ENCODE results near the gene AGBL4.
A peak's percentile ranks its signal among the peaks of the same experiment; 100 is the strongest.

Gene AGBL4

DNA sequence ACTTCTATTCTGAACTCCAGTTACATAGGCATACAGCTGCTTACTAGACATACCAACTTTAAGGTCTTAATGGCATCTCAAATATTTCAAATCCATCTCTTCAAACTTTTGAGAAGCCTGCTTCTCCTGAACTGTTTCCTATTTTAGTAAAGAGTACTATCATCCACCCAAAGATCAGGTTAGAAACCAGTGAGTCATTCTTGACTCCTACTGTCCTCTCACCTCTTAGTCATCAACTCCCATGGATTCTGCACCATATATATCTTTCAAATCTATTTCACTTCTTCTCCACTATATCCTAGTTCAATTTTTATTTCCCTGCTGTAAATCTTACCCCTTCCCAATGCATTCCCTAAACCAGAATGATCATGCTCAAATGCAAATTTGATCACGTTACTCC lies 1228.9 kb downstream of the AGBL4 start:
- no peak for DNase-seq

DNA sequence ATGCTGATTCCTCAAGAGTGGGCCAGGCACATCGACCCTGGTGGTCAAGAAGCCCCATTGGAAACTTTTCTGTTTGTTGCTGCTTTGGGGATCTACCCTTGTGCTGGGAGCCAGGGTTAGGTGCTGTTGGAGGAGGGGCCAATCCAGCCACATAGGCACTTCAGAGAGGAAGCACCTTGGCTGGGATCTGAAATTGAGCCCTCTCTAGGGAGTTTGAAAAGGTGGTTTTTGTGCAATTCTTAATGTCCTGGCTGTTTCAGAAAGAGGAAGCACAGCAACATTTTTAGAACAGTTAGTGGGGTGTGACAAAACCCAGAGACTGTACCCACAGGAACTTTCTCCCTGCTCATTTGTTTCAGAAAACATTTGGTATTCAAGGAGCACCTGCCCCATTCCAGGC lies 1229.9 kb downstream of the AGBL4 start:
- no peak for DNase-seq

DNA sequence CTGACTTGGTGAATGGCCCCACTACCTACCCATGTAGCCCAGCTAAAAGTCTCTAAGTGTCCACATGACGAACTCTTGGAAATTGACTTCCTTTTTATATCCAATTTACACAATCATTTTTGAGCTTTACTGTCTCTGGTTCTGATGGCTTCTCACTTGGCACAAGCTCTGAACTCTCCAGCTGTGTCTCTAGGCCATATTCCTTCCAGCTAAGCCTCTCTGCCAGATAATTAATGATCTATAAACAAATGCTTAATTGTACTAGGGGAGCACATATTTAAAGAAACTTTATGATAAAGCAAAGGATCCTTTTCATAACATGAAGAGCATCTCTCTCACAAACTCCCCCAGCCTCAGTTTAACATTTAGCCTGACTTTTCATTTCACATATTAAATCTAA lies 1230.8 kb downstream of the AGBL4 start:
- DNase-seq: no peak

DNA sequence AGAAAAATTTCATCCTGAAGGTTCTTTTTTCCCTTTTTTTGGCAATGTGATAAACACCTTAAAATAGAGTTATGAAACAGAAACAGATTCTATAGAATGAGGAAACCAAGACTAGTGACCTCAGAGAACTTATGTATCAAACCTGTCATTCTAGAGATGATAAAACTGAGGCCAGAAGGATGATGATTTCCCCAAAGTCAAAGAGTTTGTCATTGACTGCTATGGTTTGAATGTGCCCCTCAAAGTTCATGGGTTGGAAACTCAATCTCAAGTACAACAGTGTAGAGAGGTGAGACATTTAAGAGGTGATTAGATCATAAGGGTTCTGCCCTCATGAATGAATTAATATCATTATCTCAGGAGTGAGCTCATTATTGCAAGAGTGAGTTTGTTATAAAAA lies 1233.4 kb downstream of the AGBL4 start:
- no peak for DNase-seq

DNA sequence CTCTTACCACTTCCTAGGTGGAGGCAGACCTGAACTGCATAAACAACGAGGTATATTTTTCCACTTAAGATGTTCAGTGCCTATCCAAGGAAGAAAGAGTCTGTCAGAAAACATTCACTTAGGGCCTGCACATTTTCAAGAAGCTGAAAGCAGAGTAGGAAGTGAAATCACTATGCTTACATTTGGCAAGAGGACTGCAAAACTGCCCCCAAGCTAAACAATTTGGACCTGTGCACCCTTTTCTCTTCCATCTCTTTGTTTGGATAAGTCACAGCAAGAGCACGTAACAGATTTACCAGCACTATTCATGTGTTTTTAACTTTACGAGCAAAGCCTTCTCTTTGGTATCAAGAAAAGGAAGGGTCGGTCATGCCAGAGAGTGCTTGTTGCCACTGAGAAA lies 1233.9 kb downstream of the AGBL4 start:
- no peak for DNase-seq

DNA sequence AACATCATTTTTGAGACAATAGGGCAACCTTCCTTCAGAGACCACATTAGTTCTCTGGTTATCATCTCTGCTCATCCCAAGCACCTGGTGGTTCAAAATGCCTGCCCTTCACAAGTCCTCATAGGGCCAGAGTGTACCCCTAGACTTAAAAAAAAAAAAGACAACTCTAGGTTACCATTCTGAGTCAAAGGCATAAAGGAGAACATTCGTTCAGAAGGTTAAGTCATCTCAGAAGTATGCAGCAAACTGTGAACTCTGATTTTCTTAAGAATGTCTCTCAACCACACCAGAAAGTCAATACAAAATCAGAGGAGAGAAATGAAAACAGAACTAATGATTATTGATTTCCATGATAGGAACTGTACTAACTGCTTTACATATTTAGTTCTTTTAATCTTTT lies 1237.9 kb downstream of the AGBL4 start:
- no peak for DNase-seq

DNA sequence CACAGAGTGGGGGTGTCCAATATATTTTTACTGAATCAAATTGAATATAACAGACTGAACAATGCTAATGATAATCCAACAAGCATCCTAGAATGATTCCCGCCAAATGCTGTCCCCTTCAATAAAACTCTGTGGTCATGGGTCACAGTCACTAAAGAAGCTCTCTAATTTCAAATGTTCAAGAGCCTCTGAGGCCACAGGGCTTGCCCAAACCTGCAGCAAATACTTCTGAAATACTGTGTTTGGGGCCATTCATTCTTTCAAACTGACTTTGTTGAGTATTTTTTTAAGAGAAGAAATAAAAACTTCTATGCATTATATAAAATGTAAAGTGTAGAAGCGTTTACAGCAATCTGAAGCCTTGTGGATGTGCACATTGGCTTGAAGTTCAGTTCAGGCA lies 1239.5 kb downstream of the AGBL4 start:
- DNase-seq: no peak

DNA sequence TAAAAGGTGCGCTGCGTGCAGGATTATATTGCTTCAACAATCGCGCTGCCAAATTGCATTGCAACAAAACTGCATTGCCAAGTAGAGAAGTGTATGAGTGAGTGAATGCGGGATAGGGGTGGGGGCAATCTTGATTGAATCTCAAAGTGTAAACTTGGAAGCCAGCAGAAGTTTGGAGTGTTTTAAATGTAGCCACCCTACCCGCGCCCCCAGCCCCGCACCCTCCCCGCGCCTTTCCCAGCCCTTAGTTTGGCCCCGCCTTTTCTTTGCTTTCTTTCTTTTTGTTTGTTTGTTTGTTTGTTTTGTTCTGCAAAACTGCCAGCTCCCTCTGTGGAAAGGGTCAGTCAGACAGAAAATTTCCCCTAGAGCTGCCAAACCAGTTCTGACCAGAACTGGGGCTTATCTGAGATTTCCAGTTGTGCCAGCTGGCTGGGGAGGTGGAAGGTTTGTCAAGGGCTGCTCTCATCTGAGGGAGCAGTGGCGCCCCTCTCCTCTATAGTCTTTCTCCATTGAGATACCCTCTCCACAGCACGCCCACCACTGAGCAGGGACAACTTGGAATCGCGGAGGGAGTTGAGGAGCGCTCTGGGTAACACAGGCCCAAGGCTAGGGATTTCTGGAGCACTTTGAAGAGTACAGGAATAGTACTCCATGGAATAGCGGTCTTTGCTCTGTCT lies 1246.4 kb downstream of the AGBL4 start:
- no peak for DNase-seq

DNA sequence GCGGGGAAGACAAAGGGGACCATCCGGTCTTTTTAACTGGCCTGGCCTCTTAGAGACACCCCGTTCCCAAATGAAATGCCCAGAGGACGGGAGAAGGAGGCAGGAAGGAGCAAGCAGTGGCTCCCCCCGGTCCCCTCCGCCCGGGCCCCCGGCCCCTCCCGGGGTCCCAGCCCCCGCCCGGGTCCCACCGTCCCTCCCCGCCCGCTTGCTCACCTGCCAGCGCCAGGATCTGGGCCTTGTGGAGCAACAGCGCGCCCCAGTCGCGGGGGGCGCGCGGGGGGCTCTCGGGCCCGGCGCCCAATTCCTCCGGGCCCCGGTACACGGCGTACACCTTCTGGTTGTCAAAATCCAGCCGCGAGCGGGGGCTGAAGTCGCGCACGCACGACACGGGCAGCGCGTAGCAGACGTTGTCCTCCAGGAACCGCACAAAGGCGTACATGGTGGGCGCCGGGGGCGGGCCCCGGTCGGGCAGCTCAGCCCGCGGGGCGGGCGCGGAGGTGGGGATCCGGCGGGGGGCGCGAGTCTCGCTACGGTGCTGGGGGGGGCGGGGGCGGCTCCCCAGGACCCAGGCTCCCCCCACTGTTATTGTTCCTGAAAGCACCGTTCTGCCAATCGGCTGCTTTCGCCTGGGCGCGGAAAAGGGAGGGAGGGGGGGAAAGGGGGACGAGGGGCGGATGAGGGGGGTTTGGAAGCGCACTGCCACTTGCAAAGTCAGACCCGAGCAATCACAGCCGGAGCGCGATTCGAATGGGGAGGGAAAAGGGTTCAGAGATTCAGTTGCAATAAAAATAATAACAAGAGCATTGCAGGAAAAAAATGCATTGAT lies 1247.1 kb downstream of the AGBL4 start, which contains the start of gene BEND5:
Gene BEND5 (minus strand): TSS at position 499 of the 826 bp plus-strand sequence. CDS start 60 bp downstream, at position 439.
- DNase-seq: peak; percentile 41

DNA sequence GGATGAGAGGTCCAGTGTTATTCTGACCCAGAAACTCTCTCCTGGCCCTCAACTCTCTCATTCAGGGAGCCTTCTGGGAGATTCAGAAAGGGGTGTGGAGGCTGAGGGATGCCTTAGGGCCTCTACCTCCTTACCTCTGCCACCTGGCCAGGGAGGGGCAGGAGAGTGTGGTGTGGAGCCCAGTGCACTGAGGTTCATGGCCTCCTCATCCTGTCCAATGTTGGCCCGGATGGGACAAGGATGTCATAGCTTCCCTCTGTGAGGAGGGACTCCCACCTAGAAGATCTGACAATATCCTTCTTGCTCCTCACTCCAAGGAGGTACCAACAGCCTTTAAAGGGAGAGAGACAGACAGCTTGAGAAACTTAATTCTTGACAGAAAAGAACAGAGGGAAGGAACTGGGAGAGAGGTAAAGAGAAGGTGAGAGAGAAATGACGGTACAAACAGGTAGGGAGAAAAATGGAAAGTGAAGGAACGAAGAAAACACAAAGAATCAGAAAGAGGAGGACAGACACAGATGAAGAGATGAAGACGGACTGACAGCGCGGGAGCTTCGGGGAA lies 1247.8 kb downstream of the AGBL4 start:
- DNase-seq: no peak

DNA sequence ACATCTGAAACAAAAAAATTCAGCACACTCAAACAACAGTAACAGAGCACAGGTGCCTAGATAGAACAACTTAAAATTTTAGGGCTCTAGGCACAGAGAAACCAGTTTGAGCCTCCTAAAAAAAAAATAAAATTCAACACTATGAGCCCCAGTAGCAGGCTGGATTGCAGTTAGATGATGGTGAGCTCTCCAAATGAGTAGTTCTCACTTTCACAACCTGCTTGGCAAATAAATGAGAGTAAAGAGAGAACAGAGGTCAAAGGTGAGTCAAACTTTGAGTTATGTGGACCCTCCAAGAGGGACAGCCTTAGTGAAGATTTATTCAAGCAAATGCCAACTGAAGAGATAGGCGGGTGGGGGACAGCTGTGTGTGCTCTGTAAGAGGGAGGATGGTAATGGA lies 1250.6 kb downstream of the AGBL4 start:
- DNase-seq: no peak

DNA sequence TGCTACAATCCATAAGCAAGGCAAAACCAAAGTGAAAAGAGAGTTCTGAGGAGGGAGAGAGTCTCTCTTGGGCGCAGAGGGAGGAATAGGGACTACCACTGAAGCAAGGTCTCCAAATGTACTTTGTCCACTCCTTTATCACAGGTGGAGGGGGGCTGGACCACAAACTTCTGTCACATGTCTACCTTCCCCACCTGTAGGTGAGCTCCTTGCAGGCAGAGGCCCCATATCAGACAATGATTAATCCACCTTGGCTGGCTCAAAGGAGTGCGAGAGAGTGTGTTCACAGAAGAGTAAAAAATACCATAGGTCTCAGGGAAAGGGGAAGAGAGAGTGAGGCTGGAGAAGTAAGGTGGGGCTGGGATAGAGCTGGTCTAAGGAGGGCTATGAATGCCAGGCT lies 1251.5 kb downstream of the AGBL4 start:
- DNase-seq: no peak

DNA sequence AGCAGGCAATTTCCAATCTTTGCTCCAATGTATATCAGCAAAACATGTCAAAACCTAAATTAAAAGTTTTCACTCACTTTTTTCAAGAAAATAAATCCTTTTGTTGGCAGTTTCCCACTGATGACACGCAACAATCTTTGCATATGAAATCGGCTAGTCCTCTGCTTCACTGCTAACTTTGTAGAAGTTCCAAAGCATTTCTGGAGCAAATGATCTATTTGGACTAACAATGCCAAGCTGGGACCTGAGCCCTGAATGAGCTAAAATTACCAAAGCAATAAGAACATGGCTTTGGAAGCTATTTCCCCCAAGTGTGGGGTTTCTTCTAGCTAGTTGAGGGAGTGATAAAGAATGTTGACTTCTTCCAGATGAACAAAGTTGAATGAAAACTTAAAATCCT lies 1252.2 kb downstream of the AGBL4 start:
- no peak for DNase-seq

DNA sequence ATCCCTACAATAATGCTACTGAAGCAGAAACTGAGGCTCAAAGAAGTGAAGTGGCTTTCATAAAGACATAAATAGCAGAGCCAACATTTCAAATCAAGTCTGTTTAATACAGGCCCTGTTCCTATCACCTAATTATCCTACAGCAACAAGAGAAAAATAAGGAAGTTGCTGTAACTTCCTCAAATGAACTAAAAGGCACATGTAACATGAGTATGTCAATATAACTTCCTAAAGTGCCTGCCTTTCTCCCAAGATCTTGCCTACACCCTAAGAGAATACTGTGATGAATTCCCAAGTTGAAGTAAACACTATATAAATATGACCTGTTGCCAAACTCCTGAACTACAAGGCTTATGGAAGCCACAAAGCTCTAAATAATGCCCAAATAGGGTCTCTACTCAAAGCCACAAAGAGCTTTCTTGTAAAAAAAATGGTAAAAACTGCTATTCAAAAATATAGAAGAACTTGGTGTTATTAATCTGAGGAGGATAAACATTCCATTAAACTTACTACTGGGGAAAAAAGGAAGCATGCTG lies 1255.7 kb downstream of the AGBL4 start:
- no peak for DNase-seq

DNA sequence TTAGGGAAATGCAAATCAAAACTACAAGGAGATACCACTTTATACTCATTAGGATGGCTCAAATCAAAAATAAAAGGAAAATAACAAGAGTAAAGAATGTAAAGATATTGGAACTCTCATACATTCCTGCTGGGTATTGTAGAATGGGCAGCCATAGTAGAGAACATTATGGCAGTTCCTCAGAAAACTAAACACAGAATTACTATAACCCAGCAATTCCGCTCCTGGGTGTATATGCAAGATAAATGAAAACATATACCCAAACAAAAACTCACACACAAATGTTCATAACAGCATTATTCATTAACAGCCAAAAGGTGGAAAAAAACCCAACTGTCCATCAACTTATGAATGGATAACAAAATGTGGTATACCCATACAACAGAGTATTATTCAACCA lies 1258.4 kb downstream of the AGBL4 start:
- DNase-seq: no peak

DNA sequence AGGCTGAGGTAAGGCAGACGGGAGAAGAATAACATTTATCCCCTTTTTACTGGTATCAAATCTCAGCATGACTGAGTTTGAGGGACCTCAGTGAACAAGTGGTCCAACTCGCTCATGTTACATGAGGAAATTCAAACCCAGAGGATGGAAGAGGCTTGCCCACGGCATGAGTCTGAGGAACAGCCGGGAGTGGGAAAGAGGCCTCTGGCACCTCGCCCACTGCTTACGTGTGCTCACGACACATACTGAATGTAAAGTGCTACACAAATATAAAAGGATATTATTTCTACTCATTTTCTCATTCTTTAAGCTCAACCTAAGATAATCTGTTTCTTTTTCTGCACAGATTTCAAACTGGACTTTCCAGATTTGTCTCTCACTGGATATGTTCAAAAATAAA lies 1261.8 kb downstream of the AGBL4 start:
- DNase-seq: no peak

DNA sequence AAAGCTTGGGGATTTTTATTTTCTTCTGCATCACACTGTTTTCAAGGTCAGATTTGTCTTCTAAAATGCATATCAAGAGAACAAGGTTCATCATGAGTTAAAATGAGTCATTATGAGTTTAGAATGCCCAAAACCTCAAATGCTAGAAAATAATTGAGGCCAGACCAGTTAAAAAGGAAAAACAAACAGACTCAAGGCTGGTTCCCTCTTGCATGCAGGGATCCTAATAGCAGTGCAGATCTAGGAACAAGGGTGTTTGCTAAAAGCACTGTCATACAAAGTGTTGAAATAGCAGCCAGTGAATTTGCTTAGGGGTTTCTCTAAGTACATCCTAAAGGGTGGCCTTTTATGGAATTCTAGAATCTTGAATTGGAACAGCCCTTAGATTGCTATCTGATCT lies 1262.3 kb downstream of the AGBL4 start:
- no peak for DNase-seq

DNA sequence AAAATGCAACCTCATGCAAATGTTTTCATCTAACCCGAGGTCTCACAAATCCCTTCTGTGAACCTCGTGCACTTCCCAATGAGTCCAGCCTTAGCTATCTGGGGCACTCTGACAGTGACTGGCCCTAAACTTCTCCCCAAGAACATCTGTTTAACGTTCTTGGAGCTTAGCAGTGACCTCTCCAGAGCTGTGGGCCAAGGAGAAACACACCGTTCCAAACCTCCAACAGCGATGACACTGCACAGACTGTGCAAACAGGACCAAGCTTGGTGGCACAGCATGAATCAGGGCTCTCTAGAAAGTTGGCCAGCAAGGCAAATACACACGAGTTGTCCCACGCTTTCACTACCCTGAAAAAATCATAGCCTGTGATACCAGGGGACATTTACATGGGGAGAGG lies 1262.9 kb downstream of the AGBL4 start:
- no peak for DNase-seq

DNA sequence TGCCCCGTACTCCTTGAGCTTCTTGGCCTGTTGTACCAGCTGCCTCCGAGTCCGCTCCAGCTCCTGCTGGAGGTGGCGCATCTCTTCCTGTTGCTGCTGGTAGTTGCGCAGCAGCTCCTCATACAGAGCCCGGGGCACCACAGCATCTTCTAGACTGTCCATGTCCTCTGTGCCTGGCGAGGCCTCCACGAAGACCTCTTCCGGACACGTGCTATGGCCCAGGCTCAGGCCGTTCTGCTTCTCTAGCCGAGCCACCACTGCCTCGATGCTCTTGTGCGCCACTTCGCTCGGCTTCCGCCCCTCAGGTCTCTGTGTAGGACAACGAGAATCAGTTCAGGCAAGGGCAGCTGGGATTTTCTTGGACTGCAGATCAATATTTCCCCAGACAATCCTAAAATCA lies 1264.8 kb downstream of the AGBL4 start:
- no peak for DNase-seq

DNA sequence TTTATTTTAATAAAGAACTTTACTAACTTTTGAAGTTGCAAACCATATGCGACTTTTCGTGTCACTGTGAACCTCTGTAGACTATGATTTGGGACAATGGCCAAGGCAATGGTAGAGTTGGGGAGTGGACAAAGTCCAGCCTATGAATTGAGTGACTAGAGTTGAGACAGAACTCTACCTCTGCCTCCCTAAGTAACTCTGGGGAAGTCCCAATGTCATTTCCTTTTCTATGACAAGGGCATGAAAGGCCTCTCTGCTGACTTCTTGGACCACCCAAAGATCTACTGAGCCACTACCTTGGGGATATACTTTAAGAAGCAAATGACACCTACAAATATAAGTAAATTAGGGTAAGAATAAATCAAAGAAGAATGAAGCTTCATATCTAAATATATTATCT lies 1266.4 kb downstream of the AGBL4 start:
- DNase-seq: no peak

DNA sequence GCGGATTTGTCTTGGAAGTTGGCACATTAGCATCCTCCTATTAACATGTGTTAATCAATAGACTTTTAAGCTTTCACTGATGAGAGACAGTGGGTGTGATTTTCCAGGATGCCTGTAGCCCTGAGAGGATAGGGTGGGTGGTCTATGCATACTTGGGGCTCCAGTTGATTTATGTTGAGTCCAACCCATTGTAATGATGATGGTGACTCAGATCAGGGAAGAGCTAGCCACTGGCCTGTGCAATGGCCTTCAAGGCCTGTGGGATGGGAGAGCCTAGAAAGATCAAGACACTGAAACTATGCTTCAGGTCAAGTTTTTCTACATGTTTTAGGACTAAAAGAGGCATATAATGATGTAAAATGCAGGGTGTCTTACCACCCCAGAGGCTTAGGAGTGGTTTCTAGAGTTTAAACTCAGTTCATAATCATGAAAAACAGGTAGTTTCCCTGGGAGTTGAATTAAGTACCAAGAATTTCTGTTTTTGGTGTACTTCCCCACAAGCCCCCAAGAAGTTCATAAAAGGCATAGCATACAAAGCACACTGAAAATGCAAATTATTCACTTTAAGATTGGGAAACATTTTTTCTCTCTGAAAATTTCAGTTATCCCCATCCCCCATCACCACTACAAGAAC lies 1267.0 kb downstream of the AGBL4 start:
- no peak for DNase-seq

DNA sequence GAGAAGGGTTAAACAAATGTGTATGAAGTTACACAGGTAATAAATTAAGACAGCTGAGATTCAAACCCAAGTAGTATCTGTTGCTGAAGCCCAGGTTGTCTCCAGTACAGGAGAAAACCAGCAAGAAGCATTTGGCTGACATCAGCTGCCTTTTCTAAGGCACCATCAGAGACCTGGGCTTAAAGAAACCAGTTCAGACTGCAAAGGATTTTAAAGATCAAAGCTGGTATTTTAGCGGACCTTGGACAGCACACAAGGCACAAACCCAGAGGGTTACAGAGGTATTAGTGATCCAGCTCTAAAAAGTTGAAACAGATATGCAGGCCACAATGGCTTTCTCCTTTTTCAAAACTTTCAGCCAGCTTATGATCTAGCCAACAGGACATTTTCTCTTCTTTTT lies 1270.5 kb downstream of the AGBL4 start:
- no peak for DNase-seq

DNA sequence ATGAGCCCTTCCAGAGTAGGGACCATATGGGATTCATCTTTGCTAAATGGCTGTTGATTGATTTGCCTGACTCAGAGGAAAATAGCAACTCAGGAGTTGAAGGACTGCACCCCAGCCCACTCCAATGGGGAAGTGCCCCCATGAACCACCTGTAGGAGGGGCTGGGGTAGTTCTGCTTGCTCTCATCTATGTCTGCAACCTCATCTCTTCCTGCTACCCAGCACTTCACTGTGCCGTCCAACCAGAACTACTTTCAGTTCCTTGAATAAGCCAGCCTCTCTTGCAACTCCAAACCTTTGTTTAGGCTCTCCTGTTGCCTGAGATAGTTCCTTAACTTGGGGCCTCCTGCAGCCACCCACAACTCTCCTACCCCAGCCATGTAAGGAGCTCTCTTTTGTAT lies 1273.6 kb downstream of the AGBL4 start:
- no peak for DNase-seq

DNA sequence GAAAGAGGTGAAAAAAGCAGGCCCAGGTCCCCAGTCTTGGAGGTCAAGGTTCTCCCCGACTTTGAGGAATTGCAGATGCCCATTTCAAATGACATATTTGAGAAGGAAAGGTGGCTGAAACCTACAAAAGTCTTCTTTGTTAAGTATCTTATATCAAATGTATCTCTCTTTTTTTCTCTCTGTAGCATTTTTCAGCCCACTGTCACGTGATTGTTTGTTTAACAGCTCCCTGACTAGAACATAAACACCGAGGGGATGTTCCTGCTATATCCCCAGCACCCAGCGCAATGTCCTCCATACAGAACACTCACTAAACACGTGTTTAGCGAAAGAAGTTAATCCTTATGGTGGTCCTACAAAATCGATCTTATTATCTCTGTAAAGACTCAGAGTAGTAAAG lies 1274.7 kb downstream of the AGBL4 start:
- DNase-seq: no peak
